Endodermal cell (in vitro differentiated cells): ENCODE data around the gene ATP5PD. TPM values are rescaled to one million over a fixed set of nuclear protein-coding genes. Genes with fewer than 3 reads are reported as not detected.
A peak's percentile ranks its signal among the peaks of the same experiment; 100 is the strongest.

Source experiments
- DNase-seq: peaks from one replicate; pipeline ENCODE4 v3.0.0-alpha.2; 2017
- H3K27ac ChIP-seq: 2 replicates; pipeline ENCODE4 v1.5.1; 2013; ENCODE audit warnings: mild to moderate bottlenecking, low read depth, low read length, moderate library complexity
- H3K27me3 ChIP-seq: 2 replicates; pipeline ENCODE4 v1.6.1; 2013; ENCODE audit warnings: mild to moderate bottlenecking, low read length, moderate library complexity; ENCODE audit not compliant: insufficient read depth, control insufficient read depth, poor library complexity, severe bottlenecking
- H3K36me3 ChIP-seq: 2 replicates; pipeline ENCODE4 v1.7.0; 2013; ENCODE audit warnings: mild to moderate bottlenecking, low read length, moderate library complexity; ENCODE audit not compliant: control insufficient read depth, insufficient read depth
- H3K4me1 ChIP-seq: one replicate; pipeline ENCODE4 v1.7.0; 2013; ENCODE audit warnings: low read length; ENCODE audit not compliant: control insufficient read depth, insufficient read depth
- H3K4me3 ChIP-seq: 2 replicates; pipeline ENCODE4 v1.5.1; 2013; ENCODE audit warnings: mild to moderate bottlenecking, low read length, moderate library complexity
- H3K9ac ChIP-seq: 2 replicates; pipeline ENCODE4 v1.6.1; 2013; ENCODE audit warnings: mild to moderate bottlenecking, low read length, moderate library complexity; ENCODE audit not compliant: poor library complexity, severe bottlenecking; ENCODE audit errors: extremely low read depth
- H3K9me3 ChIP-seq: 2 replicates; pipeline ENCODE4 v1.6.1; 2013; ENCODE audit warnings: mild to moderate bottlenecking, low read length, moderate library complexity; ENCODE audit not compliant: control insufficient read depth
- H3K27ac Mint-ChIP-seq: 2 replicates; pipeline ENCODE4 v1.8.0; 2020; ENCODE audit warnings: mixed read lengths
- H3K27me3 Mint-ChIP-seq: 2 replicates; pipeline ENCODE4 v1.8.0; 2021; ENCODE audit warnings: mild to moderate bottlenecking, mixed read lengths; ENCODE audit not compliant: insufficient read depth
- H3K36me3 Mint-ChIP-seq: 2 replicates; pipeline ENCODE4 v1.8.0; 2020; ENCODE audit warnings: low read depth, mixed read lengths
- H3K4me1 Mint-ChIP-seq: 2 replicates; pipeline ENCODE4 v1.8.0; 2020; ENCODE audit warnings: mixed read lengths
- H3K4me3 Mint-ChIP-seq: 2 replicates; pipeline ENCODE4 v1.8.0; 2020; ENCODE audit warnings: mild to moderate bottlenecking, moderate library complexity, mixed read lengths
- H3K9me3 Mint-ChIP-seq: 2 replicates; pipeline ENCODE4 v1.8.0; 2020; ENCODE audit warnings: mild to moderate bottlenecking, mixed read lengths
- CTCF ChIP-seq: fragments of 200-600 bp; sonication (generic); conservative IDR thresholded peaks from 2 replicates; pipeline ENCODE4 v1.5.0; 2021; ENCODE audit warnings: antibody characterized with exemption, mild to moderate bottlenecking
- WGBS, 2 experiments: methylation state at CpG; one replicate each; pipeline versions ENCODE4 v1.1.5 to v1.1.7; 2013; ENCODE audit warnings: missing lambda C conversion rate in 2 of 2, mixed read lengths in 1 of 2; ENCODE audit not compliant: insufficient coverage in 1 of 2, insufficient read length in 1 of 2; 5-methylcytosine and 5-hydroxymethylcytosine counted together
- total RNA-seq, 2 donors: library from RNA; stranded (reverse); fragmentation: NEBNext Ultra II Directional in 1 of 2; extraction: Animal tissue kit (Norgen Biotek cat#: 25700) in 1 of 2; gene quantifications; 2 replicates in 1 of 2; 3 replicates in 1 of 2; pipeline ENCODE4 v1.2.1, GENCODE V29; 2021

Gene ATP5PD
- total RNA-seq, 2 donors from 2014 or later: 244 to 295 TPM

- Histone ChIP-seq H3K4me1 (peaks cover 4% of the 10 kb centered on the region), H3K27me3 (no peaks in the 10 kb centered on the region), H3K36me3 (peaks cover 6% of the 10 kb centered on the region), H3K4me3 (no peak overlapping the region), H3K9ac (no peak overlapping the region), H3K27ac (no peak overlapping the region), H3K9me3 (no peaks in the 10 kb centered on the region)
- no peak for DNase-seq
- Mint-ChIP-seq H3K27ac (peak overlapping the region; percentile 46), H3K27me3 (no peaks in the 10 kb centered on the region), H3K4me1 (peaks cover 4% of the 10 kb centered on the region), H3K9me3 (no peaks in the 10 kb centered on the region), H3K4me3 (no peak overlapping the region), H3K36me3 (peaks cover 10% of the 10 kb centered on the region)
- WGBS, 2 experiments: 90 to 92% methylated on average over 2 of the region's 2 CpGs
- no peak for TF ChIP-seq CTCF
Measured at GRCh38 chr17:74992223-74992622, 54.5 kb downstream of the ATP5PD start.

- no peak overlapping the region for H3K4me3 ChIP-seq
- no peaks in the 10 kb centered on the region for H3K27me3 ChIP-seq
- H3K4me1 ChIP-seq: peaks cover 4% of the 10 kb centered on the region
- TF ChIP-seq CTCF: no peak
- Mint-ChIP-seq H3K27ac (no peak overlapping the region), H3K36me3 (peaks cover 6% of the 10 kb centered on the region), H3K4me1 (peaks cover 4% of the 10 kb centered on the region), H3K27me3 (no peaks in the 10 kb centered on the region), H3K9me3 (no peaks in the 10 kb centered on the region), H3K4me3 (no peak overlapping the region)
- peaks cover 6% of the 10 kb centered on the region for H3K36me3 ChIP-seq
- 91 to 100% methylated on average over 7 to 10 of the region's 10 CpGs for WGBS, 2 experiments
- no peaks in the 10 kb centered on the region for H3K9me3 ChIP-seq
- DNase-seq: no peak
- no peak overlapping the region for H3K9ac ChIP-seq
- H3K27ac ChIP-seq: no peak overlapping the region
Measured at GRCh38 chr17:74990581-74991105, 56.1 kb downstream of the ATP5PD start.

Other genes with a start within 250 kb of the ATP5PD start
- gene GRIN2C, start 187.1 kb downstream of the ATP5PD start, total RNA-seq: under 1 TPM; 0.24 to 0.31 TPM
- gene FDXR, start 174.0 kb downstream of the ATP5PD start, total RNA-seq: 10 to 100 TPM; 17.3 to 19.4 TPM
- 1 to 10 TPM; 4.7 to 5.7 TPM for gene FADS6, start 153.3 kb downstream of the ATP5PD start, total RNA-seq
- under 1 TPM; 0.11 to 0.13 TPM for gene USH1G, start 123.7 kb downstream of the ATP5PD start, total RNA-seq
- not detected for gene OTOP2, start 122.7 kb downstream of the ATP5PD start, total RNA-seq
- not detected for gene OTOP3, start 111.1 kb downstream of the ATP5PD start, total RNA-seq
- gene HID1, start 74.2 kb downstream of the ATP5PD start, total RNA-seq: 10 to 100 TPM in 1 of 2 donors, 1 to 10 TPM in 1; 7.6 to 11.4 TPM
- 10 to 100 TPM; 20.4 to 23.6 TPM for gene CDR2L, start 59.3 kb downstream of the ATP5PD start, total RNA-seq
- 10 to 100 TPM; 29.7 to 30.1 TPM for gene MRPL58, start 34.3 kb downstream of the ATP5PD start, total RNA-seq
- gene KCTD2, start 256 bp upstream of the ATP5PD start, total RNA-seq: 10 to 100 TPM; 27.7 to 32.8 TPM
- gene SLC16A5, start 41.0 kb upstream of the ATP5PD start, total RNA-seq: 10 to 100 TPM; 28.8 to 54.0 TPM
- 10 to 100 TPM; 20.0 to 26.6 TPM for gene ARMC7, start 63.0 kb upstream of the ATP5PD start, total RNA-seq
- gene NT5C, start 84.8 kb upstream of the ATP5PD start, total RNA-seq: 10 to 100 TPM; 69.1 to 80.3 TPM
- gene JPT1, start 107.5 kb upstream of the ATP5PD start, total RNA-seq: 100 to 1,000 TPM; 148 to 156 TPM
- 100 to 1,000 TPM; 586 to 714 TPM for gene SUMO2, start 136.0 kb upstream of the ATP5PD start, total RNA-seq
- 100 to 1,000 TPM; 105 to 117 TPM for gene NUP85, start 158.7 kb upstream of the ATP5PD start, total RNA-seq
- gene GGA3, start 214.6 kb upstream of the ATP5PD start, total RNA-seq: 10 to 100 TPM; 64.9 to 73.2 TPM
- 10 to 100 TPM; 81.0 to 82.5 TPM for gene MRPS7, start 214.9 kb upstream of the ATP5PD start, total RNA-seq
- 10 to 100 TPM; 17.9 to 28.6 TPM for gene MIF4GD, start 224.3 kb upstream of the ATP5PD start, total RNA-seq
- gene SLC25A19, start 242.5 kb upstream of the ATP5PD start, total RNA-seq: 10 to 100 TPM; 10.6 to 10.7 TPM